MM.1S (cell line): ENCODE results near the gene FNIP2.

Experiments
- CTCF ChIP-seq: fragments of 300-600 bp; sonication (generic); IDR thresholded peaks from 2 replicates; pipeline ENCODE4 v1.5.1; 2016; ENCODE audit warnings: antibody characterized with exemption, low read length, mixed read lengths
- EZH2phosphoT487 ChIP-seq: fragments of 300-600 bp; sonication (generic); IDR thresholded peaks from 2 replicates; pipeline ENCODE4 v1.6.1; 2018; ENCODE audit warnings: antibody characterized with exemption, low read length

- TF ChIP-seq CTCF (no peak), EZH2phosphoT487 (no peak)
Observed at GRCh38 chr4:158788516-158788915, 19.7 kb downstream of the FNIP2 start.
